ENCODE measurements around the gene ABLIM1. TPM values are rescaled to one million over a fixed set of nuclear protein-coding genes. Genes with fewer than 3 reads are reported as not detected.

Gene ABLIM1
- total and polyA plus RNA-seq, 2 experiments from 2014 or later, result 21.9 to 45.1 TPM

- Mint-ChIP-seq H3K4me3 (peak overlapping the region; percentile 46), H3K36me3 (ENCODE audit: low read depth) (peaks cover 2% of the 10 kb centered on the region; the same call in 2 of the 3 replicates), H3K9me3 (peaks cover 8% of the 10 kb centered on the region; the same call in 2 of the 3 replicates), H3K27me3 (ENCODE audit: insufficient read depth, low read depth, poor library complexity) (peaks cover 21% of the 10 kb centered on the region), H3K27ac (no peak overlapping the region), H3K4me1 (peaks cover 27% of the 10 kb centered on the region)
- Histone ChIP-seq H4K20me1 (replicated peaks; ENCODE audit: insufficient read depth) (no peaks in the 10 kb centered on the region; the same call in 1 of the 2 replicates), H3K4me1 (ENCODE audit: insufficient read depth) (peaks cover 31% of the 10 kb centered on the region), H3K4me2 (peak overlapping the region; percentile 57), H3F3A (replicated peaks; ENCODE audit: low read depth) (no peaks in the 10 kb centered on the region), H3K27me3 (ENCODE audit: insufficient read depth) (peaks cover 17% of the 10 kb centered on the region), H3K27ac (ENCODE audit: low read depth) (no peak overlapping the region), H2AFZ (no peak overlapping the region), H3K9me2 (ENCODE audit: insufficient read depth) (no peaks in the 10 kb centered on the region; the same call in 1 of the 2 replicates), H3K79me2 (replicated peaks; ENCODE audit: insufficient read depth) (no peaks in the 10 kb centered on the region), H3K36me3 (ENCODE audit: insufficient read depth) (no peaks in the 10 kb centered on the region), H3K4me3 (peak overlapping the region; percentile 12; the same call in 1 of the 2 replicates)
- peak; percentile 88 for ATAC-seq
- TF ChIP-seq CTCF (conservative IDR thresholded peaks at IDR 0.05; ENCODE audit: low read depth in 2 of 2) (no peak), STAT1 (IDR thresholded peaks at IDR 0.05; ENCODE audit: unreplicated experiment) (no peak)
- peak; percentile 66 for DNase-seq (ENCODE audit: low spot score)
Measured at GRCh38 chr10:114538181-114538906, 119.7 kb downstream of the ABLIM1 start.

GRCh38 chr10:114537736-114538135 is 120.3 kb downstream of the ABLIM1 start:
- Histone ChIP-seq H3K9me2 (ENCODE audit: insufficient read depth) (no peaks in the 10 kb centered on the region; the same call in 1 of the 2 replicates), H3K4me2 (peak overlapping the region; percentile 57), H3K36me3 (ENCODE audit: insufficient read depth) (no peaks in the 10 kb centered on the region), H3K4me1 (ENCODE audit: insufficient read depth) (peaks cover 31% of the 10 kb centered on the region), H3K27me3 (ENCODE audit: insufficient read depth) (peaks cover 17% of the 10 kb centered on the region), H3K27ac (ENCODE audit: low read depth) (no peak overlapping the region), H3F3A (replicated peaks; ENCODE audit: low read depth) (no peaks in the 10 kb centered on the region), H4K20me1 (replicated peaks; ENCODE audit: insufficient read depth) (no peaks in the 10 kb centered on the region; the same call in 1 of the 2 replicates), H3K79me2 (replicated peaks; ENCODE audit: insufficient read depth) (no peaks in the 10 kb centered on the region), H3K4me3 (0 out of 2 replicates have a peak overlapping the region, but pooled peaks have one; percentile 12), H2AFZ (no peak overlapping the region)
- H3K27me3 Mint-ChIP-seq (ENCODE audit: insufficient read depth, low read depth, poor library complexity), result peaks cover 21% of the 10 kb centered on the region
- peaks cover 27% of the 10 kb centered on the region for H3K4me1 Mint-ChIP-seq
- no peak overlapping the region for H3K27ac Mint-ChIP-seq
- H3K36me3 Mint-ChIP-seq (ENCODE audit: low read depth), result peaks cover 2% of the 10 kb centered on the region; the same call in 2 of the 3 replicates
- H3K9me3 Mint-ChIP-seq, result peaks cover 8% of the 10 kb centered on the region; the same call in 2 of the 3 replicates
- DNase-seq (ENCODE audit: low spot score) (no peak), ATAC-seq (no peak)
- H3K4me3 Mint-ChIP-seq, result peak overlapping the region; percentile 46
- TF ChIP-seq POLR2AphosphoS5 (IDR thresholded peaks at IDR 0.05; ENCODE audit: low read depth), result no peak
- TF ChIP-seq CREB1 (CRISPR knock-in tag; IDR thresholded peaks at IDR 0.05; ENCODE audit: low read depth), result no peak
- TF ChIP-seq JUNB (IDR thresholded peaks at IDR 0.05; ENCODE audit: unreplicated experiment), result no peak
- TF ChIP-seq ZNF462 (CRISPR knock-in tag; IDR thresholded peaks at IDR 0.05), result no peak
- no peak for TF ChIP-seq EZH2 (IDR thresholded peaks at IDR 0.05; ENCODE audit: low read depth, unreplicated experiment)
- no peak for TF ChIP-seq ZNF114 (CRISPR knock-in tag; IDR thresholded peaks at IDR 0.05)
- no peak for TF ChIP-seq STAT1 (IDR thresholded peaks at IDR 0.05; ENCODE audit: unreplicated experiment)
- no peak for TF ChIP-seq NANOG (IDR thresholded peaks at IDR 0.05; ENCODE audit: borderline replicate concordance)
- no peak for TF ChIP-seq EZH2phosphoT487 (IDR thresholded peaks at IDR 0.05; ENCODE audit: unreplicated experiment)
